Heart right ventricle (tissue), 16 donors: Measurements from ENCODE around the gene MICA. TPM values are rescaled to one million over a fixed set of nuclear protein-coding genes. Genes with fewer than 3 reads are reported as not detected.
"Not testable (repeated sequence)": the region's sequence is repeated elsewhere in the genome, so short reads cannot be mapped to it uniquely, and the experiment has no call there.

Source experiments
- ATAC-seq, 8 donors: fragments of 200-7000 bp; cut with Tn5 transposase; one replicate each; pipeline ENCODE4 v1.9.1; 2020; ENCODE audit warnings: mild to moderate bottlenecking in 8 of 8, moderate library complexity in 8 of 8, moderate number of reproducible peaks in 1 of 8
- DNase-seq, 2 donors: peaks; one replicate each; pipeline ENCODE4 v3.0.0-alpha.2; 2020
- H3K27ac ChIP-seq, 10 donors: fragments of 200-600 bp; sonication (generic) in 2 of 10; one replicate each; pipeline versions ENCODE4 v1.5.0 to v1.8.0; 2020 to 2022; ENCODE audit warnings: mild to moderate bottlenecking in 3 of 10
- H3K27me3 ChIP-seq, 7 donors: fragments of 200-600 bp; one replicate each; pipeline ENCODE4 v1.8.0; 2021 to 2022; ENCODE audit warnings: mild to moderate bottlenecking in 2 of 7
- H3K36me3 ChIP-seq, 9 donors: fragments of 200-600 bp; sonication (generic) in 1 of 9; one replicate each; pipeline versions ENCODE4 v1.5.0 to v1.8.0; 2020 to 2022; ENCODE audit warnings: mild to moderate bottlenecking in 2 of 9
- H3K4me1 ChIP-seq, 9 donors: fragments of 200-600 bp; sonication (generic) in 1 of 9; one replicate each; pipeline versions ENCODE4 v1.5.0 to v1.8.0; 2020 to 2022; ENCODE audit warnings: mild to moderate bottlenecking in 4 of 9
- H3K4me3 ChIP-seq, 10 donors: fragments of 200-600 bp; sonication (generic) in 2 of 10; one replicate each; pipeline versions ENCODE4 v1.5.0 to v1.8.0; 2020 to 2022; ENCODE audit warnings: mild to moderate bottlenecking in 7 of 10, moderate library complexity in 2 of 10
- H3K9me3 ChIP-seq, 11 donors: fragments of 200-600 bp in 10 of 11; sonication (generic) in 2 of 11; one replicate each; pipeline versions ENCODE4 v1.5.0 to v1.8.0; 2013 to 2022; ENCODE audit warnings: mild to moderate bottlenecking in 2 of 11, control low read depth in 1 of 11, moderate library complexity in 1 of 11
- WGBS, 2 donors: extraction: QIAGEN DNeasy Blood & Tissue Kit; methylation state at CpG; one replicate each; pipeline ENCODE4 v1.1.7; 2013; ENCODE audit warnings: inconsistent platforms in 1 of 2; 5-methylcytosine and 5-hydroxymethylcytosine counted together
- intact Hi-C, 10 donors: fragments of 100-400 bp; cut with DNase I; formaldehyde crosslinking; loops; one replicate each; pipeline versions ENCODE4 v1.11.1 to v1.14.2; 2022
- polyA plus RNA-seq, 2 donors: library from polyadenylated mRNA; stranded (reverse); fragments of 200-250 nt; gene quantifications; one replicate each; pipeline ENCODE4 v1.2.3, GENCODE V29; 2013
- total RNA-seq, 10 donors: library from RNA; stranded (reverse); fragmentation: NEBNext Ultra II Directional in 3 of 10; extraction: Animal tissue kit (Norgen Biotek cat#: 25700) in 3 of 10; gene quantifications; one replicate each; pipeline versions ENCODE4 v1.2.1 to v1.2.4, GENCODE V29; 2021 to 2023
- TF ChIP-seq, protein P1 (sequence below), 9 donors: fragments of 200-600 bp; sonication (generic) in 2 of 9; IDR thresholded peaks; one replicate each; pipeline versions ENCODE4 v1.5.0 to v1.8.0; 2021 to 2022; ENCODE audit warnings: antibody characterized with exemption in 9 of 9, mild to moderate bottlenecking in 5 of 9, moderate library complexity in 1 of 9
- donor health status: Arrhythmogenic right ventricular cardiomyopathy.
- donor health status: ischemic (EF 13 %, LVEDD 7.1; RV severe dilation, severe dysfunction).
- donor health status: healthy with polysubstance abuse.
- donor health status: DM: no; HTN: yes; CAD: no.
- donor health status: DM: no; HTN: no; CAD: no.
- donor health status: ischemic (EF 25% LVEDD 6.9; RV normal size, moderate dysfunction).
- donor health status: ischemic (EF 25% LVEDD 5.7; RV mildly dilated, moderate dysfunction).
- donor health status: healthy.
- donor health status: DM: yes; HTN: yes; CAD: no.
- donor health status: Ischemic cardiomyopathy.
- donor health status: ischemic (EF 35%, LVEDD 5.7; RV mildly dilated, moderate dysfunction).
- donor health status: nonischemic (EF 11% LVEDD 7.7; RV severe dilation, severe dysfunction).
- donor health status: DM: yes; HTN: yes; CAD: no.
- donor health status: PGD.
- donor health status: ischemic (EF 29% LVEDD 5.4; RV normal size, mild dysfunction).
- donor health status: nonischemic (EF 23%, LVEDD 6.1; RV moderate dilation, normal function).

Gene MICA
- total and polyA plus RNA-seq, 12 donors = 3.2 to 36.0 (median 9.1) TPM

DNA sequence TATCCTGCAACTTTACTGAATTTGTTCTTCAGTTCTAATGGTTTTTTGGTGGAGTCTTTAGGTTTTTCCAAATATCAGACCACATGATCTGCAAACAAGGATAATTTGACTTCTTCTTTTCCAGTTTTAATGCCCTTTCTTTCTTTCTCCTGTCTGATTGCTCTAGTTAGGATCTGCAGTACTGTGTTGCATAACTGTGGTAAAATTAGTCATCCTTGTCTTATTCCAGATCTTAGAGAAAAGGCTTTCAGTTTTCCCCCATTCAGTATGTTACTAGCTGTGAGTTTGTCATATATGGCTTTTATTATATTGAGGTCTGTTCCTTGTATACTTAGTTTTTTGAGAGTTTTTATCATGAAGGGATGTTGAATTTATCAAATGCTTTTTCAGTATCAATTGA is 4.3 kb downstream of the MICA start:
- TF ChIP-seq, protein P1, sequence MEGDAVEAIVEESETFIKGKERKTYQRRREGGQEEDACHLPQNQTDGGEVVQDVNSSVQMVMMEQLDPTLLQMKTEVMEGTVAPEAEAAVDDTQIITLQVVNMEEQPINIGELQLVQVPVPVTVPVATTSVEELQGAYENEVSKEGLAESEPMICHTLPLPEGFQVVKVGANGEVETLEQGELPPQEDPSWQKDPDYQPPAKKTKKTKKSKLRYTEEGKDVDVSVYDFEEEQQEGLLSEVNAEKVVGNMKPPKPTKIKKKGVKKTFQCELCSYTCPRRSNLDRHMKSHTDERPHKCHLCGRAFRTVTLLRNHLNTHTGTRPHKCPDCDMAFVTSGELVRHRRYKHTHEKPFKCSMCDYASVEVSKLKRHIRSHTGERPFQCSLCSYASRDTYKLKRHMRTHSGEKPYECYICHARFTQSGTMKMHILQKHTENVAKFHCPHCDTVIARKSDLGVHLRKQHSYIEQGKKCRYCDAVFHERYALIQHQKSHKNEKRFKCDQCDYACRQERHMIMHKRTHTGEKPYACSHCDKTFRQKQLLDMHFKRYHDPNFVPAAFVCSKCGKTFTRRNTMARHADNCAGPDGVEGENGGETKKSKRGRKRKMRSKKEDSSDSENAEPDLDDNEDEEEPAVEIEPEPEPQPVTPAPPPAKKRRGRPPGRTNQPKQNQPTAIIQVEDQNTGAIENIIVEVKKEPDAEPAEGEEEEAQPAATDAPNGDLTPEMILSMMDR (IDR thresholded peaks at IDR 0.05) = no peak
- DNase-seq = no peak
- Histone ChIP-seq H3K27ac (no peak overlapping the region), H3K4me1 (peaks cover 7 to 76% (median 45%) of the 10 kb centered on the region in 9 donors), H3K4me3 (no peak overlapping the region), H3K9me3 (peaks cover 0 to 5% (median 0%) of the 10 kb centered on the region in 11 donors), H3K27me3 (no peaks in the 10 kb centered on the region), H3K36me3 (peaks cover 0 to 27% (median 13%) of the 10 kb centered on the region in 9 donors)
- no peak for ATAC-seq
- intact Hi-C loops = no loop called here

- Histone ChIP-seq H3K4me3 (no peak overlapping the region), H3K27ac (no peak overlapping the region), H3K9me3 (peaks cover 0 to 6% (median 0%) of the 10 kb centered on the region in 11 donors), H3K27me3 (no peaks in the 10 kb centered on the region), H3K4me1 (peaks cover 0 to 37% (median 13%) of the 10 kb centered on the region in 9 donors), H3K36me3 (peaks cover 0 to 75% (median 23%) of the 10 kb centered on the region in 9 donors)
- TF ChIP-seq, protein P1 (IDR thresholded peaks at IDR 0.05) = no peak
- intact Hi-C loops = no loop called here
- DNase-seq (no peak), ATAC-seq (no peak)
- 92 to 95% methylated on average over 8 of the region's 8 CpGs for WGBS, 2 donors
These were observed 9.1 kb downstream of the MICA start for GRCh38 chr6:31412506-31412905.

DNA sequence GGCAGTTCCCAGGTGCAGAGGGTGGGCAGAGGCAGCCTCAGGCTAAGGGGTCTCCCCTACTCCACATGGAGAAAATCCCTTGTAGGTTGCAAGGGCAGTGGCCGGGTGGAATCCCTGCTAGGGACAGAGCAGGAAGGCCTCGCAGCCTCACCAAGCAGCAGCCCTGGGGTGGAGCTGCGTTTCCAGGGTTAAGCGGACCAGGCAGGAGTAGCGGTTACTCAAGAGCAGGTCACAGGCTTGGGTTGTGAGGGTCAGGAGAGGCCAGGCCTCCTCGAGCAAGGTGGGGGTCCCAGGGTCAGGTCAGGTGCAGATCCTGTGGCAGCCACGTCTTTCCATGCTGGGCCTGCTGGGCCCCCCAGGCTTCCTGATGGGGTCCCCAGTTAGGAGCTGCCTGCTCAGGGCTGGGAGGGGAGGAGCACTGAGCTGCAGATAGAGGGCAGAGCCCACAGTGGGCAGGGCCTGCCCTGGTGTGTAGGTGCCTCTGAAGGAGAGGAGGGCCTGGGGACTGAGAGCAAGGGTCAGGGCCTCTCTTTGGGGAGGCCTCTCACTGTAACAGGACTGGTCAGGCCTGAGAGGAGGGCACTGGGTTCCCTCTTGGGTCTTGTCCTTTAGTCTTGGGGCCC is 10.9 kb downstream of the MICA start:
- peaks cover 0 to 23% (median 3%) of the 10 kb centered on the region in 9 donors for H3K4me1 ChIP-seq
- peaks cover 0 to 79% (median 23%) of the 10 kb centered on the region in 9 donors for H3K36me3 ChIP-seq
- intact Hi-C loops, H3K27ac ChIP-seq, H3K27me3 ChIP-seq, DNase-seq, H3K4me3 ChIP-seq: not testable (repeated sequence)
- WGBS, 2 donors = 91 to 95% methylated on average over 7 of the region's 7 CpGs
- H3K9me3 ChIP-seq = peaks cover 0 to 13% (median 0%) of the 10 kb centered on the region in 11 donors
- peak in 2 of 8 donors; percentile 24 to 45 for ATAC-seq

DNA sequence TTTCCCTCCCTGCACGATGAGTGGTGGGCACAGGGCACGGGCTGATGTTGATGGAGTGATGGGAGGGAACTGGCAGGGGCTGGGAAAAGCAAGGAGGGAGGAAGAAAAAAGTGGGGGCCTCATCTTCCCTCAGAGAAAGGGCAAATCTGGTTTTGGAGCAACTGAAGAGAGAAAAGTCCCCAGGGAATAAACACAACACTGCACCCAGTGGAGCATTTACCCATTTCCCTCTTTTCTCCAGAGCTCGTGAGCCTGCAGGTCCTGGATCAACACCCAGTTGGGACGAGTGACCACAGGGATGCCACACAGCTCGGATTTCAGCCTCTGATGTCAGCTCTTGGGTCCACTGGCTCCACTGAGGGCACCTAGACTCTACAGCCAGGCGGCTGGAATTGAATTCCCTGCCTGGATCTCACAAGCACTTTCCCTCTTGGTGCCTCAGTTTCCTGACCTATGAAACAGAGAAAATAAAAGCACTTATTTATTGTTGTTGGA is 11.4 kb downstream of the MICA start:
- WGBS, 2 donors = 77% methylated on average over 6 of the region's 6 CpGs
- intact Hi-C loops = no loop called here
- DNase-seq (no peak), ATAC-seq (no peak)
- TF ChIP-seq, protein P1 (IDR thresholded peaks at IDR 0.05) = no peak
- Histone ChIP-seq H3K4me3 (no peak overlapping the region), H3K27me3 (no peaks in the 10 kb centered on the region), H3K4me1 (peaks cover 0 to 19% (median 0%) of the 10 kb centered on the region in 9 donors), H3K36me3 (peaks cover 0 to 79% (median 23%) of the 10 kb centered on the region in 9 donors), H3K27ac (no peak overlapping the region), H3K9me3 (peaks cover 0 to 13% (median 0%) of the 10 kb centered on the region in 11 donors)
